IPS-NIHi7 (cell line): ENCODE data around the gene SERPINE2.
"Not testable (repeated sequence)": the region's sequence is repeated elsewhere in the genome, so short reads cannot be mapped to it uniquely, and the experiment has no call there.

Source experiments
- DNase-seq: peaks from one replicate; pipeline ENCODE4 v3.0.0; 2012; ENCODE audit warnings: mixed read lengths; ENCODE audit errors: extremely low spot score

Gene SERPINE2

GRCh38 chr2:223943561-223944008 is 95.5 kb downstream of the SERPINE2 start:
- no peak for DNase-seq

- DNase-seq, result no peak
Measured at GRCh38 chr2:223943135-223943534, 96.0 kb downstream of the SERPINE2 start.

- DNase-seq, result no peak
Measured at GRCh38 chr2:223941579-223942277, 97.4 kb downstream of the SERPINE2 start.

- DNase-seq, result not testable (repeated sequence)
Measured at GRCh38 chr2:223939438-223939837, 99.6 kb downstream of the SERPINE2 start.

GRCh38 chr2:223937535-223937934 is 101.6 kb downstream of the SERPINE2 start:
- no peak for DNase-seq

GRCh38 chr2:223936862-223937326 is 102.2 kb downstream of the SERPINE2 start:
- no peak for DNase-seq

- no peak for DNase-seq
Measured at GRCh38 chr2:223935459-223936125, 103.5 kb downstream of the SERPINE2 start.

GRCh38 chr2:223934870-223935269 is 104.2 kb downstream of the SERPINE2 start:
- no peak for DNase-seq

GRCh38 chr2:223932816-223933800 is 106.0 kb downstream of the SERPINE2 start:
- no peak for DNase-seq

GRCh38 chr2:223930103-223930976 is 108.7 kb downstream of the SERPINE2 start:
- DNase-seq, result no peak

GRCh38 chr2:223929571-223930102 is 109.4 kb downstream of the SERPINE2 start:
- no peak for DNase-seq

- no peak for DNase-seq
Measured at GRCh38 chr2:223928113-223929006, 110.7 kb downstream of the SERPINE2 start.

- DNase-seq, result no peak
Measured at GRCh38 chr2:223925106-223925505, 114.0 kb downstream of the SERPINE2 start.
